ENCODE results near the gene SEMA4D.

DNA sequence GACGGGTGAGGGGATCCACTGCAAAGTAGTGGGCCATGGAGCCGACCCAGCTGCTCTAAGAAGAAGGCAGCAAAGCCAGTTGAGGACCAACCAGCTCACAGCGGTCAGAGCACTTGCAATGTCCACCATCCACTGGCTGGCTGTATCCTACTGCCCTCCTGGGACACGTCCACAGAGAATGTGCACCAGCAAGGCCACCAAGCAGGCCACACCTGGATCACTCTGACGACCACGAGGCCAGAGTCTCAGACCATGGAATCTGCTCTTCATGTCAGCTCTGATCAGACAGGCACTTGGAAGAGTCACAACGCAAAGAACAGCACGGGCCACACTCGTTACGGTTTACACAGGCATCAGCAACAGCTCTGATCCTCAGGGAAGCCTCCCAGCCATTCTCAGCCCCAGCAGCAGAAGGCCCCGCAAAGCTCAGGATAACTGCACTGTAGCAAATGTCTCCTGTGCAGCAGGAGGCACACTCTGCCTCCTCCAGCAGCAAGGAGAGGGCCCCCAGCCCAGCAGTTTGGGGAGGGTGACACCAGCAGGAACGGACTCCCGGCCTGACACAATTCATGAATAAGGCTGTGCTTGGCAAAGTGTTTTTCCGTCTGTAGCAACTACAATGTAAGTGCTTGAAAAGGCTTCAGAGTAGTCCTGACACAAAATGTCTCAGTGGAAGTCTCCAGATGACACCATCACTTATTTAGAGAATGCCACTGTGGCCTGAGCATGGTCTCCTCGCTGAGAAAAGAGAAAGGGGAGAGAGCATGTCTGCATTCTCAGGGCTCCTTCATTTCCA lies 15.7 kb downstream of the SEMA4D start:
- TF ChIP-seq, protein P1, sequence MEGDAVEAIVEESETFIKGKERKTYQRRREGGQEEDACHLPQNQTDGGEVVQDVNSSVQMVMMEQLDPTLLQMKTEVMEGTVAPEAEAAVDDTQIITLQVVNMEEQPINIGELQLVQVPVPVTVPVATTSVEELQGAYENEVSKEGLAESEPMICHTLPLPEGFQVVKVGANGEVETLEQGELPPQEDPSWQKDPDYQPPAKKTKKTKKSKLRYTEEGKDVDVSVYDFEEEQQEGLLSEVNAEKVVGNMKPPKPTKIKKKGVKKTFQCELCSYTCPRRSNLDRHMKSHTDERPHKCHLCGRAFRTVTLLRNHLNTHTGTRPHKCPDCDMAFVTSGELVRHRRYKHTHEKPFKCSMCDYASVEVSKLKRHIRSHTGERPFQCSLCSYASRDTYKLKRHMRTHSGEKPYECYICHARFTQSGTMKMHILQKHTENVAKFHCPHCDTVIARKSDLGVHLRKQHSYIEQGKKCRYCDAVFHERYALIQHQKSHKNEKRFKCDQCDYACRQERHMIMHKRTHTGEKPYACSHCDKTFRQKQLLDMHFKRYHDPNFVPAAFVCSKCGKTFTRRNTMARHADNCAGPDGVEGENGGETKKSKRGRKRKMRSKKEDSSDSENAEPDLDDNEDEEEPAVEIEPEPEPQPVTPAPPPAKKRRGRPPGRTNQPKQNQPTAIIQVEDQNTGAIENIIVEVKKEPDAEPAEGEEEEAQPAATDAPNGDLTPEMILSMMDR (IDR thresholded peaks at IDR 0.05): no peak
- TF ChIP-seq POLR2A (IDR thresholded peaks at IDR 0.05): no peak
